H1 (cell line): ENCODE results near the gene SLC6A12.

Source experiments
- ATF3 ChIP-seq: IDR thresholded peaks from 2 replicates; pipeline ENCODE4 v1.6.1; 2011; ENCODE audit warnings: low read depth, mild to moderate bottlenecking, low read length; ENCODE audit not compliant: insufficient read depth
- BCL11A ChIP-seq, 2 experiments: IDR thresholded peaks; one replicate each; pipeline ENCODE4 v1.6.1; 2011; ENCODE audit warnings: low read depth in 2 of 2, low read length in 2 of 2, mild to moderate bottlenecking in 2 of 2
- BRCA1 ChIP-seq: IDR thresholded peaks from 2 replicates; pipeline ENCODE4 v1.6.1; 2012; ENCODE audit warnings: low read depth, low read length, improper control_type of control experiment
- CTCF ChIP-seq, 3 experiments: IDR thresholded peaks; 1 replicate in 2 of 3; 2 replicates in 1 of 3; pipeline versions ENCODE4 v1.5.1 to v1.6.1; 2011; ENCODE audit warnings: low read length in 3 of 3, mild to moderate bottlenecking in 3 of 3, inconsistent platforms in 2 of 3, low read depth in 1 of 3, moderate library complexity in 1 of 3; ENCODE audit not compliant: insufficient read depth in 1 of 3; ENCODE audit errors: control extremely low read depth in 1 of 3
- EP300 ChIP-seq, 2 experiments: IDR thresholded peaks; 1 replicate in 1 of 2; 2 replicates in 1 of 2; pipeline ENCODE4 v1.6.1; 2011 to 2012; ENCODE audit warnings: low read depth in 2 of 2, low read length in 2 of 2, mild to moderate bottlenecking in 2 of 2, borderline replicate concordance in 1 of 2, inconsistent platforms in 1 of 2, moderate library complexity in 1 of 2
- EZH2 ChIP-seq: fragments of 200-600 bp; sonication (generic); IDR thresholded peaks from 2 replicates; pipeline ENCODE4 v1.7.1; 2012; ENCODE audit warnings: low read depth, mild to moderate bottlenecking, moderate library complexity, low read length, inconsistent platforms; ENCODE audit not compliant: severe bottlenecking
- JUN ChIP-seq: IDR thresholded peaks from 2 replicates; pipeline ENCODE4 v1.6.1; 2011; ENCODE audit warnings: low read depth, mild to moderate bottlenecking, improper control_type of control experiment, low read length
- POLR2AphosphoS5 ChIP-seq: IDR thresholded peaks from 2 replicates; pipeline ENCODE4 v1.6.1; 2011; ENCODE audit warnings: low read depth, low read length
- SP1 ChIP-seq: IDR thresholded peaks from 2 replicates; pipeline ENCODE4 v1.6.1; 2011; ENCODE audit warnings: low read depth, low read length
- USF2 ChIP-seq: IDR thresholded peaks from 2 replicates; pipeline ENCODE4 v1.6.1; 2011; ENCODE audit warnings: low read length, improper control_type of control experiment

GRCh38 chr12:156945-157344 is 57.0 kb downstream of the SLC6A12 start:
- TF ChIP-seq ATF3 (no peak), EZH2 (no peak), SP1 (no peak), JUN (no peak), USF2 (no peak), EP300 (IDR thresholded peaks at IDR 0.05; ENCODE audit: borderline replicate concordance in 1 of 2, low read depth in 2 of 2, low read length in 2 of 2) (no peak), CTCF (IDR thresholded peaks at IDR 0.05; ENCODE audit: control extremely low read depth in 1 of 3, insufficient read depth in 1 of 3, low read depth in 1 of 3, low read length in 3 of 3) (no peak), POLR2AphosphoS5 (no peak), BCL11A (IDR thresholded peaks at IDR 0.05; ENCODE audit: low read depth in 2 of 2, low read length in 2 of 2) (no peak), BRCA1 (no peak)
